ENCODE results near the gene MAP2K6.

- TF ChIP-seq EZH2 (IDR thresholded peaks at IDR 0.05; ENCODE audit: insufficient read depth, poor library complexity, severe bottlenecking) (no peak), EZH2phosphoT487 (IDR thresholded peaks at IDR 0.05; ENCODE audit: insufficient read depth, low read depth) (no peak)
Measured at GRCh38 chr17:69524854-69525253, 110.4 kb downstream of the MAP2K6 start.
